NCI-H510A (cell line): ENCODE results near the gene GLG1.
A peak's percentile ranks its signal among the peaks of the same experiment; 100 is the strongest.
"Not testable (repeated sequence)": the region's sequence is repeated elsewhere in the genome, so short reads cannot be mapped to it uniquely, and the experiment has no call there.

Experiments used
- DNase-seq: peaks from one replicate; lab custom pipeline; 2025; lab: John Stamatoyannopoulos, UW

The GLG1 gene

GRCh38 chr16:74606521-74607309 is at the start of gene GLG1:
Gene GLG1, minus strand, starts transcription at chr16:74607114. Its CDS starts 20 bp downstream, at chr16:74607094.
- DNase-seq = peak; percentile 77

- no peak for DNase-seq
These were observed 47.7 kb upstream of the GLG1 start for GRCh38 chr16:74654536-74655050.

GRCh38 chr16:74652883-74653282 is 46.0 kb upstream of the GLG1 start:
- DNase-seq = not testable (repeated sequence)

- no peak for DNase-seq
These were observed 45.3 kb upstream of the GLG1 start for GRCh38 chr16:74652249-74652648.

GRCh38 chr16:74651841-74652240 is 44.9 kb upstream of the GLG1 start:
- DNase-seq = no peak

- no peak for DNase-seq
These were observed 44.2 kb upstream of the GLG1 start for GRCh38 chr16:74650966-74651567.

GRCh38 chr16:74649839-74650504 is 43.1 kb upstream of the GLG1 start:
- DNase-seq = no peak

- DNase-seq = no peak
These were observed 35.1 kb upstream of the GLG1 start for GRCh38 chr16:74641969-74642368.

GRCh38 chr16:74637742-74638453 is 31.0 kb upstream of the GLG1 start:
- DNase-seq = no peak

- no peak for DNase-seq
These were observed 28.4 kb upstream of the GLG1 start for GRCh38 chr16:74635303-74635702.

GRCh38 chr16:74633686-74634085 is 26.8 kb upstream of the GLG1 start:
- no peak for DNase-seq

GRCh38 chr16:74627506-74628220 is 20.7 kb upstream of the GLG1 start:
- no peak for DNase-seq

- no peak for DNase-seq
These were observed 20.0 kb upstream of the GLG1 start for GRCh38 chr16:74626741-74627416.

GRCh38 chr16:74625500-74626350 is 18.8 kb upstream of the GLG1 start:
- DNase-seq = no peak

- no peak for DNase-seq
These were observed 16.9 kb upstream of the GLG1 start for GRCh38 chr16:74623839-74624235.

- DNase-seq = no peak
These were observed 16.4 kb upstream of the GLG1 start for GRCh38 chr16:74623214-74623838.

- no peak for DNase-seq
These were observed 15.1 kb upstream of the GLG1 start for GRCh38 chr16:74622005-74622404.

GRCh38 chr16:74617206-74617788 is 10.4 kb upstream of the GLG1 start:
- DNase-seq = no peak

- DNase-seq = no peak
These were observed 4.8 kb upstream of the GLG1 start for GRCh38 chr16:74611721-74612120.
